ENCODE data around the gene HIPK2.

Gene HIPK2

GRCh38 chr7:139591550-139592195 lies 186.1 kb downstream of the HIPK2 start:
- DNase-seq (ENCODE audit: low read depth in 2 of 2) = no peak

DNA sequence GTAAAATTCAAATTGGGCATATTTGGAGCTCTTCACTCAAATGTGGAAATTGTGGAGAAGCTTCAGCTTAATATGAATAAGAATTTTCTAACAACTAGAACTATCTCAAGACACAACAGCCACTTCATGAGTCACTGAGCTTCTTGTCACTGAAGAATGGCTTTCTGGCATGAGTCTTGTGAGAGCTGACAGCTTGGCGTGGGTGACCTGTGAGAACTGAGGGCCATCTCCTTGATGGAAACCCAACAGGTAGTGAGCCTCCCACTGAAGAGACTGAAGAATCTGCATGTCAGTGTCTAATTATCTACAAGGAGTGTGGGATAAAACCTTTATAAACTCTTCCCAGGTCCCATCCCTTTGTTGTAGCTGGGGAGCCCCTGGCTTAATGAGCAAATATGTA lies 188.3 kb downstream of the HIPK2 start:
- no peak for DNase-seq (ENCODE audit: low read depth in 2 of 2)

GRCh38 chr7:139588632-139589031 lies 189.2 kb downstream of the HIPK2 start:
- no peak for DNase-seq (ENCODE audit: low read depth in 2 of 2)

- DNase-seq (ENCODE audit: low read depth in 2 of 2) = no peak
These were observed 190.3 kb downstream of the HIPK2 start for GRCh38 chr7:139587535-139587934.

GRCh38 chr7:139586286-139586685 lies 191.5 kb downstream of the HIPK2 start:
- DNase-seq (ENCODE audit: low read depth in 2 of 2) = no peak

GRCh38 chr7:139585042-139585441 lies 192.8 kb downstream of the HIPK2 start:
- no peak for DNase-seq (ENCODE audit: low read depth in 2 of 2)

GRCh38 chr7:139583826-139584553 lies 193.8 kb downstream of the HIPK2 start:
- no peak for DNase-seq (ENCODE audit: low read depth in 2 of 2)

GRCh38 chr7:139582671-139583155 lies 195.1 kb downstream of the HIPK2 start:
- DNase-seq (ENCODE audit: low read depth in 2 of 2) = no peak

- DNase-seq (ENCODE audit: low read depth in 2 of 2) = no peak
These were observed 195.6 kb downstream of the HIPK2 start for GRCh38 chr7:139582130-139582650.

DNA sequence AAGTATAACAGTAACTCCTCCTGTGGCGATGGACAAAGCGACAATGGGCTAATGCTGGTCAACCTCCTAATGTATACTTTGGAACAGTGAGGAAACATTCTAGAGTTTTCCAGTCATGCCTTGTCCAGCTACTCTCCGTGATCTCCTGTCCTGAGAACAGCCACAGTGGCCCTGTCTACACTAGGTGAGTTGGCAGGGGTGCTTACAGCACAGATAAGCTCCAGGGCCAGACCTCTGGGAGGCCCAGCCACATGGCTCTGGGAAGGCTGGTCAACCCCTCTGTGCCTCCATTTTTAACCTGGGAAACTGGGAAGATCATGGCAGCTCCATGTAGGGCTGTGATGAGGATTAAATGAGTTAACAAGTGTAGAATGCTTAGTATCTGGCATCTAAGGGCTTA lies 197.4 kb downstream of the HIPK2 start:
- DNase-seq (ENCODE audit: low read depth in 2 of 2) = no peak

DNA sequence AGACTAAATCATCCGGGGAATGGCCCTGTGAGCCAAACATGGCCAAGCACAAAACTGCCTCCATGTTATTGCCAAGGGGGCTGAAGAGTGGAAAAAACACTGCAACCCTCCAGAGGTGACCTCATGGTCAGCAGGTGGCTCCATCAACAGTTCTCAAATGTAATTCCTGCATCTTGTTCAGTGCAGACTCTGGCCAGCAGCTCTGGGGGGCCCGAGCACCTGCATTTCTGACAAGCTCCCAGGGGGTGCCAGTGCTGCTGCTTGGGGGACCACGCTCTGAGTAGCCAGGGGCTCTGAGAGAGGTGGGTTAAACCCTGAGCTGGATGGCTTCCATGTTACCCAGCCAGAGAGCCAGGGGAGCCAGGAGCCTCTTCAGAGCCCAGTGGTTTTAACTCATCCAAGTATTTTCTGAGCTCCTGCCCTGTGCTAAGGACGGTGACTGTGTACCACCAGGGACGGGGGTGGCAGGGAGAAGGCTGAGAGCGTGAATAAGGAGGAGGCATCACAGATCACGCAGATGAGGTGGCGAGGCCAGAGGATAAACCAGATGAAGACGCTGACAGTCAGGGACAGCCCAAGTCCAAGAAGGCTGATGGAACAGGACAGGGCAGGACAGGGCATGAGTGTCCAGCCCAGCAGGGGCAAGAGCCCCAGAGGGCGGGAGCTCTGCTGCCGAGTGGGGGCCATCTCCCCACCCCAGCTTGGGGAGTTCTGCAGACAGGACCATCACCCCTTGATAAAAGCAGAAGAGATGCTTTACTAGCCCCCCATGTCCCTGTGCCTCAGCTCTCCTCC lies 201.4 kb downstream of the HIPK2 start:
- no peak for DNase-seq (ENCODE audit: low read depth in 2 of 2)

- no peak for DNase-seq (ENCODE audit: low read depth in 2 of 2)
These were observed 202.5 kb downstream of the HIPK2 start for GRCh38 chr7:139575338-139575680.

GRCh38 chr7:139574618-139575337 lies 203.0 kb downstream of the HIPK2 start:
- no peak for DNase-seq (ENCODE audit: low read depth in 2 of 2)

- DNase-seq (ENCODE audit: low read depth in 2 of 2) = no peak
These were observed 203.9 kb downstream of the HIPK2 start for GRCh38 chr7:139573871-139574270.

GRCh38 chr7:139572704-139573385 lies 205.0 kb downstream of the HIPK2 start:
- no peak for DNase-seq (ENCODE audit: low read depth in 2 of 2)

DNA sequence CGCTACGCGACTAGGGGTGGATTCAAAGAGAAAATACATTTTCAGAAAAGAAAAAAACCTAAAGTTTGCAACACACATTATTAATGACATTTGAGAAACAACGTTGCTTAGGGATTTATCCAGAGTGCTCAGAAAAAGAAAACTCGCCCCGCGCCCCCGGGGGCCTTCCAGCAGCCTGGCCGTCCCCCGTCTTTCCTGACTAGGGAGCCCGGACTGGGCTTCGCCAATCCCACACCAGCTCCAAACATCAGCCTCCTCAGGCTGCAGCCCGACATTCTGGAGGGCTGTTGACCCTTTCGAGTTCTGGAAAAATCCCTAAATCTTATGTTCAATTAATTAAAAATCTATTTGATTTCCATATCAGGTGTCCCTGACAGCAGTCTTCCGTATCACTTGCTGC lies 205.7 kb downstream of the HIPK2 start:
- no peak for DNase-seq (ENCODE audit: low read depth in 2 of 2)

DNA sequence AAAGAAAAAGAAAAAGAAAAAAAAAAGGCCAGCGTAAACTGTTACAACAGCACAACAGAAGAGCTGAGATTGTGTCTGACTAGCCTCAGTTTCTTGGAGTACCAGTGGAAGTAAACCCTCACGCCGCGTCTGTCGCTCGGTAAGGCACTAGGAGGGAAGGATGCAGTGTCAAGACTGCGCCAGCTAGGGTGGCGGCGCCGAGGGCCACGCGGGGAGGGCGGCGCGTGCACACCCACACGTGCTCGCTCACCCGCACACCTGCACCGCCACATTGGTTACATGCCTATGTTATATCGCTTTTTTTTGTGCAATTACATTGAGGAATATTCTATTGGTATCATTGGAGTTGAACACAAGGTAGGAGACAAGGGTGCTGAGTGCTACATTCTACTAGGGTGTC lies 206.1 kb downstream of the HIPK2 start:
- no peak for DNase-seq (ENCODE audit: low read depth in 2 of 2)

DNA sequence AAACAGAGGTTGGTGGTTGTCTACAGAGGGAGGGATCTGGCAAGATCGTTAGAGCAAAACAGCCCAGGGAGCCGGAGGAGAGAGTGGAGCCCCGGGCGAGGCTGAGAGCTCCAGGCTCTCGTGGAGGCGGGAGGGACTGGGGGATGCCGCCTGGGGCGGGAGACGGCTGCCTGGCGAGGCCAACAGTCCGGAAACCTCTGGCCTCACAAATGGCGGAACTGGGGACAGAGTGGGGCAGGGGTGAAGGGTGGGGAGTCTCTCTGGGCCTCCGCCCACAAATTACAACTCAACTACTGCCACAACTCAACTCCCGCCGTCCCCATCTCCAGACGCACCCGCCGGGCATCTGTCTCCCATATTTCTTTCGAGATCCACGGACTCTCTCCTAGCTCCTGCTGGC lies 206.6 kb downstream of the HIPK2 start:
- no peak for DNase-seq (ENCODE audit: low read depth in 2 of 2)

DNA sequence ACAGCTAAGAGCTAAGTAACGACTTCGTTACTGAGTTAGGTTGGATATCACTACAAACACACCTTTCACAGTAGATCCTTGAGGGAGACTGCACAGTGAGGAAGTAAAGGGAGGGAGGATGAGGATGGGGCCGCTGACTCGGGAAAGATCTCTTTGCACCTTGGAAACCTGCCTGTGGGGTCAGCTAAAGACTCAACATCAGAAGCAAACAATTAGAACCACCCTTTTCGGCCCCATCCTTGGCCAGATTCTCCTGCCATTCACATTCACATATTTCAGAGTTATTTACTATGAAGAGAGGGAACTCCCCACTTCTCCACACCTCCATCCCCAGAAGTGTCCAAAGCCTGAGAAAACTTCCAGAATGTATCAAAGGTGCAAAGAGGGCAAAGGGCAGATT lies 207.2 kb downstream of the HIPK2 start:
- no peak for DNase-seq (ENCODE audit: low read depth in 2 of 2)

DNA sequence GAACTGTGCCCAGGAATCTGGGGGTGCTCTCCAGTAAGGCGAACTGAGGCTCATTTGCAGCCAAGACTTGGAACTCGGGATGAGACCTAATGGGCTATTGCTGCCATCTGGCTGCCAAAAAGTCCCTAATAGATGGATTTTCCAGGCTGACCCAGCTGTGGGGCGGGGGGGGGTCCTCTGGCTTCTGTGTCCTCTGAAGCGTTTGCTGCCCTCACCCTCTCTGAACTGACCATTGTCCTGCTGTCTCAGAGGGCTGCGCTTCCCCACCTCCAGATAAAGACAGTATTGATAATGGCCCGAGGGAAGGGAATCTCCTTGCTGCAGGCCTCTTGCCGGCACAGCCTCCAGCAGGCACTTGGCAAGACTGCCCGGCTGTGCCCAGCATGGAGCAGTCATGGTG lies 207.7 kb downstream of the HIPK2 start:
- DNase-seq (ENCODE audit: low read depth in 2 of 2) = no peak

DNA sequence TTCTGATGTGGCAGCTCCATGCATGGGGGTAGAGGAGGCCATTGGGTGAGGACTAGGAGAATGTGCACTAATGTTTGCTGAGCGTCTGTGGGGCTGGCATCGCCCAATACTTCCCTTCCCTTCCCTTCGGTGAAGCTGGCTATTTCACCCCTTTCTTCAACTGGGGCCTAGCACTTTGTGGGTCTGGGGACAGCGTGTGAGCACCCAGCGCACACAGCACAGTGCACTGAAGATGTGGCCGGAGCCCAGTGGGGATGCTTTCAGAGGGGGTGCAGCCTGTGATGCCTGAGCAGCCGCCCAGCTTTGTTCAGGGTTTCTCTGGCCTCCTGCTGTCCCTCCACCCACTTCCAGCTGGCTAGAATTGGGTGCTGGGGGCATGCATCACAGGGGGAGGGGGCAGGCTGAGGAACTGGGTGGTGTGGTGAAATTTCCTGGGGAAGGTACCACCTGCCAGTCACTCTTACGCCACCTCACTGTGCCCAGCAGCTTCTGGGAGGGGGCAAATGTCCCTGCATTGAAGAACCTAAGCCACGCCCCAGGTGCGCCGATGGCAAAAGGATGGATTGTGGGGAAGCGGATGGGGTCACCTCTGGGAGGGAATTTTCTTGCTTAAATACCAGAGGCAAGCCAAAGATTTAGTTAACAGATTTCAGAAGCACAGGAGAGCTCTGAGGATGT lies 208.8 kb downstream of the HIPK2 start:
- DNase-seq (ENCODE audit: low read depth in 2 of 2) = no peak

Measured in stimulated activated CD8-positive, alpha-beta memory T cell treated with anti-CD3 and anti-CD28 coated beads, Interleukin-15, amount 100 ng/mL, for 4 hours (primary cell).